AG04450 (cell line): Measurements from ENCODE around the gene OR4E1. TPM values are rescaled to one million over a fixed set of nuclear protein-coding genes. Genes with fewer than 3 reads are reported as not detected.

Source experiments
- CTCF ChIA-PET: fragments of 300-600, 350-600 bp; formaldehyde crosslinking; extraction: SDS; loops from one replicate; lab custom pipeline; 2022; ENCODE audit warnings: antibody characterized with exemption, inconsistent platforms; lab: Charles Lee
- POLR2A ChIA-PET: fragments of 350-600 bp; formaldehyde crosslinking; extraction: SDS; loops from one replicate; lab custom pipeline; 2021; ENCODE audit warnings: antibody characterized with exemption, inconsistent platforms; lab: Yijun Ruan, JAX
- DNase-seq: peaks from one replicate; pipeline ENCODE4 v3.0.0-alpha.2; 2011; ENCODE audit warnings: low read depth, low spot score
- H3K27ac ChIP-seq: one replicate; pipeline ENCODE4 v1.5.1; 2012; ENCODE audit warnings: low read depth, low read length, control low read depth
- H3K27me3 ChIP-seq: one replicate; pipeline ENCODE4 v1.6.0; 2012; ENCODE audit warnings: low read length; ENCODE audit not compliant: control insufficient read depth, insufficient read depth
- H3K4me3 ChIP-seq: 2 replicates; pipeline ENCODE4 v1.5.1; 2011; ENCODE audit warnings: mild to moderate bottlenecking, low read depth, low read length, control low read depth
- H3K9me3 ChIP-seq: 2 replicates; pipeline ENCODE4 v1.5.1; 2012; ENCODE audit warnings: low read length; ENCODE audit not compliant: control insufficient read depth, insufficient read depth
- CTCF ChIP-seq: IDR thresholded peaks from 2 replicates; pipeline ENCODE4 v1.5.1; 2011; ENCODE audit warnings: low read depth, low read length, control low read depth, inconsistent platforms
- polyA plus RNA-seq: library from polyadenylated mRNA; depleted of rRNA; stranded (reverse); fragments of >200 nt; gene quantifications from 2 replicates; pipeline ENCODE4 v1.2.3, GENCODE V29; 2011

Gene OR4E1
- polyA plus RNA-seq, 1 experiment, result not detected

- no peaks in the 10 kb centered on the region; the same call in 1 of the 2 replicates for H3K9me3 ChIP-seq
- no peak for TF ChIP-seq CTCF
- H3K27ac ChIP-seq, result no peak overlapping the region
- H3K27me3 ChIP-seq, result no peaks in the 10 kb centered on the region
- ChIA-PET POLR2A (no interaction called here), CTCF (no interaction called here)
- no peak for DNase-seq
- H3K4me3 ChIP-seq, result no peak overlapping the region
These were observed 2.2 kb downstream of the OR4E1 start for GRCh38 chr14:21671371-21671770.

GRCh38 chr14:21669284-21669683 lies 4.3 kb downstream of the OR4E1 start:
- POLR2A ChIA-PET, result no interaction called here
- no peak for TF ChIP-seq CTCF
- Histone ChIP-seq H3K27me3 (no peaks in the 10 kb centered on the region), H3K9me3 (no peaks in the 10 kb centered on the region), H3K27ac (no peak overlapping the region), H3K4me3 (no peak overlapping the region)
- CTCF ChIA-PET, result no interaction called here
- DNase-seq, result no peak

- no peak overlapping the region for H3K4me3 ChIP-seq
- no peaks in the 10 kb centered on the region for H3K9me3 ChIP-seq
- ChIA-PET POLR2A (no interaction called here), CTCF (no interaction called here)
- DNase-seq, result no peak
- no peaks in the 10 kb centered on the region for H3K27me3 ChIP-seq
- H3K27ac ChIP-seq, result no peak overlapping the region
- TF ChIP-seq CTCF, result no peak
These were observed 5.2 kb downstream of the OR4E1 start for GRCh38 chr14:21668377-21668776.

- H3K9me3 ChIP-seq, result no peaks in the 10 kb centered on the region
- no peak overlapping the region for H3K27ac ChIP-seq
- ChIA-PET POLR2A (no interaction called here), CTCF (no interaction called here)
- no peak for DNase-seq
- no peak for TF ChIP-seq CTCF
- H3K4me3 ChIP-seq, result no peak overlapping the region
- H3K27me3 ChIP-seq, result no peaks in the 10 kb centered on the region
These were observed 16.6 kb downstream of the OR4E1 start for GRCh38 chr14:21656980-21657379.

- Histone ChIP-seq H3K27ac (no peak overlapping the region), H3K27me3 (no peaks in the 10 kb centered on the region), H3K4me3 (no peak overlapping the region), H3K9me3 (no peaks in the 10 kb centered on the region)
- ChIA-PET POLR2A (no interaction called here), CTCF (no interaction called here)
- no peak for TF ChIP-seq CTCF
- no peak for DNase-seq
These were observed 19.4 kb downstream of the OR4E1 start for GRCh38 chr14:21654215-21654614.
